SJSA1 (cell line): ENCODE results near the gene CMTM6. TPM values are rescaled to one million over a fixed set of nuclear protein-coding genes. Genes with fewer than 3 reads are reported as not detected.
A peak's percentile ranks its signal among the peaks of the same experiment; 100 is the strongest.

Experiments used
- DNase-seq, 2 experiments: peaks; one replicate each; pipeline ENCODE4 v3.0.0-alpha.2; 2015 to 2020; ENCODE audit warnings: low spot score in 2 of 2, low read depth in 1 of 2
- H3K27ac ChIP-seq: fragments of 250-450 bp; sonication (Bioruptor Pico); 2 replicates; pipeline ENCODE4 v1.5.1; 2020; ENCODE audit warnings: mild to moderate bottlenecking, moderate library complexity
- H3K27me3 ChIP-seq: fragments of 250-450 bp; sonication (Bioruptor Pico); replicated peaks from 2 replicates; pipeline ENCODE4 v1.5.1; 2020; ENCODE audit warnings: mild to moderate bottlenecking, moderate library complexity
- H3K36me3 ChIP-seq: fragments of 250-450 bp; sonication (Bioruptor Pico); 2 replicates; pipeline ENCODE4 v1.5.1; 2020; ENCODE audit warnings: mild to moderate bottlenecking
- H3K4me1 ChIP-seq: fragments of 250-450 bp; sonication (Bioruptor Pico); replicated peaks from 2 replicates; pipeline ENCODE4 v1.6.1; 2021; ENCODE audit warnings: mild to moderate bottlenecking
- H3K4me3 ChIP-seq: fragments of 250-450 bp; sonication (Bioruptor Pico); 2 replicates; pipeline ENCODE4 v1.5.1; 2020; ENCODE audit warnings: mild to moderate bottlenecking
- H3K9me3 ChIP-seq: fragments of 250-450 bp; sonication (Bioruptor Pico); replicated peaks from 2 replicates; pipeline ENCODE4 v1.5.1; 2020; ENCODE audit warnings: mild to moderate bottlenecking
- total RNA-seq: library from RNA; depleted of rRNA; stranded (reverse); fragments of >200 nt; shearing (Covaris generic); gene quantifications from 2 replicates; pipeline ENCODE4 v1.2.3, GENCODE V29; 2014

The CMTM6 gene
- total RNA-seq, 1 experiment from 2014 or later, result 204 TPM

- Histone ChIP-seq H3K27me3 (no peaks in the 10 kb centered on the region), H3K4me3 (no peak overlapping the region), H3K4me1 (peaks cover 18% of the 10 kb centered on the region), H3K36me3 (no peaks in the 10 kb centered on the region), H3K27ac (no peak overlapping the region), H3K9me3 (no peaks in the 10 kb centered on the region)
- no peak for DNase-seq
These were observed 46.8 kb downstream of the CMTM6 start for GRCh38 chr3:32455609-32456428.

DNA sequence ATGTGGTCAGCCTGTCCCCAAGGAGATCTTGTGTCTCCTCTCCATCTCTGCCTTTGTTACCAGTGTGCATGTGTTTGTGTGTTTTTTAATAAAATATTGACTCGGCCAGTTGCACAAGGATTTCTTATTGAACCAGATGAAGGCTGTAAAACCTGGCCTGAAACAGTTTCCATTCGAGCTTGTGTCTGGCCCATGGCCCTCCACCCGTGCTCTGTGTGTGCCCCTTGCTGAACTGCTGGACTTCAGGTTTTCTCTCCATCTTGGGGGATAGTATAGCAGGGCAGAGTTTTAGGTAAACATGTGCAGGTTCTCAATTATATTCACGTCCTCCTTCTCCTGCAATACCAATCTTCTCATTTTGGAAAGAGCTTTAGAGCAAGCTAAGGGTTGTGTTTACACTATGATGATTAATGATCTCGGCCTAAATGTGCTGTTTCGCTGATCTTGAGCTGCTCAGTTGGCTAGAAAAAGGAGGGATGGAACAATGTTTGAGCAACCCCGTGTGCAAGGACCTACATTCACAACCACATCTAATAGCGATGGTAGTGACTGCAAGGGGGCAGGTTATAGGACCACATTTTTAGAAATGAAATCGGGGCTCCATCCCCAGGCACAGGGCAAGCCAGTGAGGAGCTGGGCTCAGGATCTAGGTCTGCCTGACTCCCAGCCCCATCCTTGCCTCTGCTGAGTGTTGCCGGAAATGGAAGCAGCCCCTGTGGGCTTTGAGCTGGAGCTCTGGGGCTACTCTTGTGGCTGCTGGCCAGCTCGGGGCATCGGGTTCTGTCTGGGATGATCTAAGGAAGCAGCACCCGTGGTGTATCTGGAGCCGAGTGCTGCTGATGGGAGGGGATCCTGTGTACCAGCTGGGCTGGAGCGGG, 47.7 kb downstream of the CMTM6 start:
- no peak overlapping the region for H3K4me3 ChIP-seq
- DNase-seq, result no peak
- no peaks in the 10 kb centered on the region for H3K9me3 ChIP-seq
- H3K27ac ChIP-seq, result no peak overlapping the region
- H3K27me3 ChIP-seq, result no peaks in the 10 kb centered on the region
- H3K4me1 ChIP-seq, result peaks cover 10% of the 10 kb centered on the region
- no peaks in the 10 kb centered on the region for H3K36me3 ChIP-seq

DNA sequence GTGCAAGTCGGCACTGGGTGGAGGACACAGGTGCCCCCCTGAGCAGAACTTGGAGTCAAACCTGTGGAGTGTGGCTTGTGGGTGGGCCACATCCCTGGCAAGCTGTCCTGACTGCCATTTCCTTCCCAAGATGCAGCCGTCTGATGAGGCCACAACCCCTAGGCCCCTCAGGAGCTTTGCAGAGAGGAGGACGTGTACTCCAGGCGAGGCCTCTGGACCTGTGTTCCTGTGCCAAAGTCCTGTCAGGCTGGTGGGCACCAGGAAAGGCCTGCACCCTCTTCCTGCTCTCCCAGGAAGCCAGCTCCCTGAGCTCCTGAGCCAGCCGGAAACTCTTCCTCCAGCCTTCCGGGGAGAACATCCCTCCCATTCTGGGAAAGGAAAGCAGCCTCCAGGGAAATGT, 48.5 kb downstream of the CMTM6 start:
- no peak overlapping the region for H3K27ac ChIP-seq

GRCh38 chr3:32453346-32453745, 49.3 kb downstream of the CMTM6 start:
- Histone ChIP-seq H3K4me3 (no peak overlapping the region), H3K27me3 (no peaks in the 10 kb centered on the region), H3K4me1 (peaks cover 4% of the 10 kb centered on the region; the same call in 1 of the 2 replicates), H3K36me3 (no peaks in the 10 kb centered on the region), H3K27ac (no peak overlapping the region), H3K9me3 (no peaks in the 10 kb centered on the region)
- DNase-seq, result peak; percentile 16 to 23

More for the DNA sequence above, 48.5 kb downstream of the CMTM6 start:
- no peaks in the 10 kb centered on the region for H3K36me3 ChIP-seq
- H3K9me3 ChIP-seq, result no peaks in the 10 kb centered on the region
- H3K4me1 ChIP-seq, result peaks cover 4% of the 10 kb centered on the region; the same call in 1 of the 2 replicates
- peak in 1 of 2 experiments; percentile 17 for DNase-seq
- no peaks in the 10 kb centered on the region for H3K27me3 ChIP-seq
- no peak overlapping the region for H3K4me3 ChIP-seq

DNA sequence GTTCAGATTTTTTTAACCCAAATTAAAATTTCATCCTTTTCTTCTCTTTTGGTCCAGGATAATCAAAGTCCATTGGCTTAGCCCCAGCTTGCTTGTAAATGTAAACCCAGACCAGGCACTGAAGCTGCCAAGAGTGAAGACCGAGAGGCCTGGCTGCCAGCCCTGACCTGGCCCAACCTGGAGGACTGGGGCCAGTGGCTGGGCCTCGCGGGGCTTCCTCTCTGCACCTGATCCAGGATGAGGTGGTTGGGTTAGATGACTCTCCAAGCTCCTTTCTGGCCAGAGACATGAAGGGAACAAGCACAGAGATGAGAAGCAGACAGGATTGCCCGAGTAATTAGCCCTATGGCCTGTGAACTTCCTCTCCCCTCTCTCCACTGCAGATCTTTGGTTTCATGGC, 50.6 kb downstream of the CMTM6 start:
- Histone ChIP-seq H3K4me1 (peaks cover 4% of the 10 kb centered on the region; the same call in 1 of the 2 replicates), H3K9me3 (no peaks in the 10 kb centered on the region), H3K27me3 (no peaks in the 10 kb centered on the region), H3K27ac (no peak overlapping the region), H3K4me3 (no peak overlapping the region), H3K36me3 (no peaks in the 10 kb centered on the region)
- no peak for DNase-seq

GRCh38 chr3:32450992-32451659, 51.5 kb downstream of the CMTM6 start:
- H3K27ac ChIP-seq, result no peak overlapping the region
- peaks cover 4% of the 10 kb centered on the region; the same call in 1 of the 2 replicates for H3K4me1 ChIP-seq
- H3K27me3 ChIP-seq, result no peaks in the 10 kb centered on the region
- H3K9me3 ChIP-seq, result no peaks in the 10 kb centered on the region
- H3K36me3 ChIP-seq, result no peaks in the 10 kb centered on the region
- H3K4me3 ChIP-seq, result no peak overlapping the region
- no peak for DNase-seq

DNA sequence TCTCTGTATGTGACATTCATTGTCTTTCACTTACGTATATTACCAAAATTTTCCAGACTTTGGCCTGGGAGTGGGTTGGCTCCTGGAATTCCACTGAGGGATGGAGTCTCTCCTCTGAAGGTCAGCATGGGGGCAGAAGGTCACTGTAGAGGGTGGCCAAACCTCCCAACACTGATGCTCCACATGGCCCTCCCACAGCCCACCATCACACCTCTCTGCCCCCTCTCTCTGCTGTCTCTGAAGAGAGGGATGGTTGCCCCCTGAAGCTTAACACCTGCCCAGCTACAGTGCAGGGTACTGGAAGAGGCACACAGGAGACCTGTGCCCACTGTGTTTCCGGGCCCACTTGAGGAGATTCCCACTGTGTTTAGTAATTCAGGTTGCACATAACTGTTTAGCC, 52.2 kb downstream of the CMTM6 start:
- Histone ChIP-seq H3K36me3 (no peaks in the 10 kb centered on the region), H3K4me3 (no peak overlapping the region), H3K27ac (no peak overlapping the region), H3K27me3 (no peaks in the 10 kb centered on the region), H3K9me3 (no peaks in the 10 kb centered on the region), H3K4me1 (peaks cover 4% of the 10 kb centered on the region; the same call in 1 of the 2 replicates)
- DNase-seq, result no peak

DNA sequence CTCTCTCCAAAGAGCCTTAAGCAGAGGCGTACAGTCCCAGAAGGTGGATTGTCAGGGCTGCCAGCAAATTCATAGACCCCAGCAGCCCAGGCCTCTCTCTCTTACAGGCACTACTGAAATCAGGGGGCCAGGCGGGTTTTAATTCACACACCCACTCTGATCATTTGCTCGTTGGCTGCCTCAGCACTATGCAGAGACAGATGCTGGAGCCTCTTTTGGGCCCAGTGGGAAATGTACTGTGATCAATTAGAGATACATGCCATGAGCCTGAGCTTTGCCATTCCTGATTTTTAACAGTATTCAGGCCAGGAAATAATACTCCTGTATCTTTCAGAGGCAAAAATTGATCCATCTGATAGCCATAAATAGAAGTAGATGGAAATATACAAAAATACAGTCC, 53.0 kb downstream of the CMTM6 start:
- no peaks in the 10 kb centered on the region for H3K9me3 ChIP-seq

GRCh38 chr3:32448686-32449474, 53.8 kb downstream of the CMTM6 start:
- Histone ChIP-seq H3K4me1 (peaks cover 4% of the 10 kb centered on the region; the same call in 1 of the 2 replicates), H3K9me3 (no peaks in the 10 kb centered on the region), H3K36me3 (no peaks in the 10 kb centered on the region), H3K27me3 (no peaks in the 10 kb centered on the region), H3K4me3 (no peak overlapping the region), H3K27ac (no peak overlapping the region)
- no peak for DNase-seq

More for the DNA sequence above, 53.0 kb downstream of the CMTM6 start:
- peaks cover 4% of the 10 kb centered on the region; the same call in 1 of the 2 replicates for H3K4me1 ChIP-seq
- no peaks in the 10 kb centered on the region for H3K27me3 ChIP-seq
- H3K27ac ChIP-seq, result no peak overlapping the region
- DNase-seq, result no peak
- H3K4me3 ChIP-seq, result no peak overlapping the region
- no peaks in the 10 kb centered on the region for H3K36me3 ChIP-seq

- DNase-seq, result no peak
These were observed 54.7 kb downstream of the CMTM6 start for GRCh38 chr3:32447865-32448400.

DNA sequence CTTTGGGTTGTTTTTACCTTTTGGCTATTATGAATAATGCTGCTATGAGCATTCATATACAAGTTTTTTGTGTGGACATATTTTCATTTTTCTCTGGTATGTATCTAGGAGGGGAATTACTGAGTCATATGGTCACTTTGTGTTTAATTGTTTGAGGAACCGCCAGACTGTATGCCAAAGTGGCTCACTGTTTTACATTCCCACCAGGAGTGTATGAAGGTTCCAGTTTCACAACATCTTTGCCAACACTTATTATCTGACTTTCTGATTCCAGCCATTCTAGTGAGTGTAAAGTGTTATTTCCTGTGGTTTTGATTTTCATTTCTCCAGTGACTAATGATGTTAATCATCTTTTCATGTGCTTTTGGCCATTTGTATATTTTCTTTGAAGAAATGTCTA, 59.2 kb downstream of the CMTM6 start:
- Histone ChIP-seq H3K36me3 (no peaks in the 10 kb centered on the region), H3K27ac (no peak overlapping the region), H3K27me3 (no peaks in the 10 kb centered on the region), H3K4me1 (peaks cover 7% of the 10 kb centered on the region), H3K9me3 (no peaks in the 10 kb centered on the region), H3K4me3 (no peak overlapping the region)
- peak in 1 of 2 experiments; percentile 5 for DNase-seq

More at GRCh38 chr3:32447865-32448400, 54.7 kb downstream of the CMTM6 start:
- Histone ChIP-seq H3K9me3 (no peaks in the 10 kb centered on the region), H3K27me3 (no peaks in the 10 kb centered on the region), H3K4me3 (no peak overlapping the region), H3K36me3 (no peaks in the 10 kb centered on the region), H3K27ac (no peak overlapping the region), H3K4me1 (peaks cover 7% of the 10 kb centered on the region)

DNA sequence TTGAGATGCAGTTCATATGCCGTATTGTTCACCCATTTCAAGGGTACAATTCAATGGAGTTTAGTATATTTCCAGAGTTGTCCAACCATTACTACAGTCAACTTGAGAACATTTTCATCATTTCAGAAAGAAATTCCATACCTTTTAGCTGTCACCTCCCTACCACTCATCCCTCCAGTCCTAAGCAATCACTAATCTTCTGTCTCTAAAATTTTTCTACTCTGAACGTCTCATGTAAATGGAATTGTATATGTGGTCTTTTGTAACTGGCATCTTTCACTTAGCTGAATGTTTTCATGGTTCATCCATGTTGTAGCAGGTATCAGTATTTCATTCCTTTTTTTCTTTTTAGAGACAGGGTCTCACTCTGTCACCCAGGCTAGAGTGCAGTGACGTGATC, 59.9 kb downstream of the CMTM6 start:
- H3K36me3 ChIP-seq, result no peaks in the 10 kb centered on the region

More for the DNA sequence above, 59.9 kb downstream of the CMTM6 start:
- Histone ChIP-seq H3K9me3 (no peaks in the 10 kb centered on the region), H3K4me1 (peaks cover 7% of the 10 kb centered on the region), H3K4me3 (no peak overlapping the region), H3K27me3 (no peaks in the 10 kb centered on the region), H3K27ac (no peak overlapping the region)
- DNase-seq, result no peak
